Measurements from ENCODE around the gene DCTN3.

The DCTN3 gene

DNA sequence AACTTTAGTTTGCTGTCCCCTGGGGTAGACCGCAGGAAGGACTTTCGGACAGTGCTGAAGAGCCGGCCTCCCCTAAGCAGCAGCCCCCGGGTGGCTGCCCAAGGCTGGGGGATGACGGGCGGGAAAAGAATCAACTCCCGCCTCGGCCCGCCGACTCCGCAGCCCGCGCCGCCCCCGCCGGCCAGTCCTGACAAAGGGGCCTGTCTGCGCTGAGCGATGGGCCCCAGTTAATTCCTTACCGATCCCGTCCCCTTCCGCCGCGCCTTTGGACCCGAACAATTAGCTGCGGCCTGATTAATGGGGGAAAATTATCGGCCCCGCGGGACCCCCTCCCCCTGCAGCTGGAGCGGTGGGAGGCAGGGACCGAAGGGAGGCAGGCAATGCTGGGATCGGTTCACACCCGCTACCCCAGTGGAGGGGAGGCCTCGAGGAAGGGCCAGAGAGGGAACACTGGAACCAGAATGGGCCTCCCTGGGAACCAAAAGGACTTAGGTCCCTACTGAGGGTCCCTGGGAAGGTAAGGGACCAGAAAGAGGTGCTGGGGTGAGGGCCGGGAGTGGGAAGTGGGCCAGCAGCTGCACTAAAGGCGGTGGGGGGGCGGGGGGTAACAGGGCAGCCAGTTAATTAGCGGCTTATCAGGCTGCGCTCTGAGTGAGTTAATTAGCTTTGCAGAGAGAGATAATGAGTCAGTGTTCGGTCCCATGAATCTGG lies 4.3 kb upstream of the DCTN3 start:
- in situ Hi-C loops (cut with HindIII; ENCODE audit: low sequenced_read_pairs): no loop called here

DNA sequence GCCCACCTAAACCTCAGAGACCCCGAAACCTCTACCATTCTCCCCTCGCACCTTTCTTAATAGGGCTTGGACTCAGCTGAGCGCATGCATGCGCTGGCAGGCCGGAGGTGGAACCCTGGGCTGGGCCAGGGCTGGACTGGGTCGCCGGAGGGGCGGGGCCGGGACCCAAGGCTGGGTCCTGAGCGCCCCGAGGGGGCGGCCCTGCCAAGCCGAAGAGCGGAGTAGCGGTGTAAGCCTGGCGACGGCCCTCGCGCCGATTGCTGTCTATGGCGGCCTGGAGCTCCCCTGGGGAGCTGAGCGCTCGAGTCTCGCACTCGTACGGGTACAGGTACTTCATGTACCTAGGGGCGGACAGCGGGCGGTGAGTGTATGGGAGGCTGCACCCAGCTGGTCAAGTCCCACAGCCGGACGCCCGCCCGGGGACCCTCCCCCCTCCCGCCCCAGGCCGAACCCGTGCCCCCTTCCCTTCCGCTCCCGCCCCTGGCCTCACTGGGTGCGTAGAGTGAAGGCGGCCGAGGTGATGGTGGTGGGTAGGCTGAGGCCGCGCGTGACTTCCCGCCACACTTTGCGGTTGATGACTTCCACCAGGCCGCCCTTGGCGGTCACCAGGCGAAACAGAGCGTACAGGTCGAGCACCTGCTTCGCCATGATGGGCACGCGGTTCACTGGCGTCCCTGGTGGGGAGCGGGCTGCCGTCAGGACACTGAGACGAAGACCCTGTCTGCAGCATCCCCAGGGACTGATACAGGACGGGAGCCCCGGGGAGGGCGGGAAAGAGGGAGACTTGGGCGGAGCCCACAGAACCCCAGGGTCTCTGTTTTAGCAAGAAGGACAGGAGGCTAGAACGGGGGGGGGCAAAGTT lies 3.3 kb upstream of the DCTN3 start:
- in situ Hi-C loops (cut with HindIII; ENCODE audit: low sequenced_read_pairs): no loop called here

DNA sequence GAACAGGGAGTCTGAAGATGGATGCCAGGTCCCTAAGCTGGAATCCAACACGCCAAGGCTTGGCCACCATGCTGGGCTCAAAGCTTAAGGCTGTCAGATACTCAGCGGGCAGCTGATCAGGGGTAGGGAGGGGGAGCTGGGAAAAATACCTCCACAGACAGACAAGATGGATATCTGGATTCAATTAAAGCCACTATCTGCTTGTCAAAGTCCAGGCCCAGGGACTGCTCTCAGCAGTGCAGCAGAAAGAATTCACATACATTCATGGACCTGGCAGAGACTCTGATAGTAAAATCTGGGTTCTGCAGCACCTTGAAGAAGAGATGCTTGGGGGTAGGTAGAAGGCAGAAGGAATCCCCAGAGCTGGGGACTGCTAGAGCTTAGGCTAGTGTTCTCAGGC lies 5.2 kb downstream of the DCTN3 start:
- in situ Hi-C loops (cut with HindIII; ENCODE audit: low sequenced_read_pairs): loop anchor here (5.0 kb wide), 1 partner anchor 168 kb away; no protein-coding TSS in a partner anchor

DNA sequence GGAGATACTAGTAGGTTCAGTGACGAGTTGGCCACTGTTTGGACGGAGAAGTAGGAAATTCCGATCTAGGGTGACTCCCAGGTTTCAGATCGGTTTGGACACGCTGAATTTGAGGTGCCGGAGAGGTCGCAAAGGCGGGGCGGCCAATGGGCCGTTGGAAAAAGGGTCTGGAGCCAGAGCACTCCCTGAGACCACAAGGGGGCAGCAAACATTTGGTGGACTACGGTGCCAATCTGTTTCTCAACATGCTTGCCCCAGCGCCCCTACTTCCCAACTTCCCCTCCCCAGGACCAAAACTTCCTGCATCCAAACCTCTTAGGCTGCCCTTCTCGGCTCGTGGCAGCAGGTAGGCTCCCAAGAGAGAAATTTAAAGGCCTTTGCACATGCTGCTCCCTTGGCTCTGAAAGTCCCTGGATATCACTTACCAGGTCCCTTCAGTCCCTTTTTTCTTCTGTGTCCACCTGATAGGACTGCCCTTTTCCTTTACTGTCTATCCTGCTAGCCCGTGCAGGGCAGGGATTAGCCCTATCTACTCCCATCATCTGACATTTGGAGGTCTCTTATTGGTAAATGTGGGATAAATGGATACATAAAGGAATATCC lies 7.4 kb downstream of the DCTN3 start:
- in situ Hi-C loops (cut with HindIII; ENCODE audit: low sequenced_read_pairs): no loop called here

DNA sequence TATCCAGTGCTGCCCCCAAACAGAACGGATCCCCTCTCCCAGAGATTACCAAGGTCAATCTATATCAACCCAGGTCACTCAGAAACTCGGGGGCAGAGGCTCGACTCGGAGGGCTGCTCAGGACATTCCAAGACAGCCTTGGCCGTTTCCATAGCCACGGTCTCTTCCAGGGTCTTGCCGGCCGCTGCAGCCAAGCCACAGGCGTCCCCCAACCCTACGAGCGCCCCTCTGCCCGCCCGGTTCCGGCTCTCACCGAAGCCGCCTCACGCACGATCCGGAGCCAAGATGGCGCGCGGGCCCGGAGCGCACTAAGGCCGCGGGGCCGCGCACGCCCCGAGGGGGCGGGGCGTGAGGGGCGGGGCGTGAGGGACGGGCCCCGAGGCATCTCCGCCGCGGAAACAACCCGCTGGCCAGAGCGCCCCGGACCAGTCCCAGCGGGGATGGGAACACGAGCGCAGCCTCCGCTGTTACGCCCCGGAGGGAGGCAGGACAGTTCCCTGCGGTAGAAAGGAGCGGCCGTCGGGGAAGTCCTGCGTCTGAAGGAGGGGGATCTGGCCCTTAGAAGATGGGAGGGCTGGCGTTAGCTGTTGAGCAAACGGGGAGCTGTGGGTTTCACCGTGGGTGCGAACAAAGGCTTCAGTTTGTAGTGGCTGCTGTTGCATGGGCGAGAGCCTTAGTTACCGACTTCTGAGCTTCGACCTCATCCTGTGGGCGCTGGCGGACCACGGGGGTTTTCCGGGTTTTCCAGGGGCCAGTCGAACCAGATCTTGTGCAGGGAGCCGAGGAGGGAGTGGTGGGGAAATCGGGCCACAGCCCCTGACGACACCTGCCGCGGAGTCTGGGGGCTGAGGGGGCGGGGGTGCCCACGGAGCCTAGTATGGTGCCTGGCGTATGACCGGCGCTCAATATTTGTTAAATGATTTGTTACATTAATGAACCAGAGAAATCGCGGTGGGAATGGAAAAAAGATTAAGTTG lies 8.2 kb downstream of the DCTN3 start, which contains the start of gene RPP25L:
RPP25L (minus strand) TSS at position 287 of the 977 bp plus-strand sequence. CDS start 801 bp downstream, outside the sequence.
- in situ Hi-C loops (cut with HindIII; ENCODE audit: low sequenced_read_pairs): no loop called here

DNA sequence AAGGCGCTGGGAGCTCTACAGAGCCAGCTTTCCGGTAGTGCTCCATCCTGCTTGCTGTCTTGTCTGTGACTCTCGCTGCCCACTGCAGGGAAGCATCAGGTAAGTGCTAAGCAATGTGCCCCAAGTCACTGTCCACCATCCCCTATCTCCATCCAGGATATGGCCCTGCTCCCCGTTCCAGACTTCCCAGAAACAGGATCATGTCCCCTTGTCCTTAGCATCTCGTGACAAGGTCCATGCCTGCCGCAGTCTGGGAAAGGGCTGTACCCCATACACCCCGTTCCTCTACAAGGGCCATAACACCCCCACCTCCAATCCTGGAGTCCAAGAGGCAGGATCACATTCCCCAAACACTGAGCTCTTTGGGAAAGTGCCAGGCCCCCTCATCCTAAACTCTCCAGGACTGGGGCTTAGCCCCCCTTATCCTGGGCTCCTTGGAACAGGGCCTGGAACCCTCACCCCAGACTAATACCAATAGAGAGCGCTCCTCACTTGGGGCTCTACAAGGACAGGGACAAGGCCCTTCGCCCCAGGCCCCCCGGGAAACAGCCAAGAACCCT lies 9.0 kb downstream of the DCTN3 start:
- in situ Hi-C loops (cut with HindIII; ENCODE audit: low sequenced_read_pairs): no loop called here

DNA sequence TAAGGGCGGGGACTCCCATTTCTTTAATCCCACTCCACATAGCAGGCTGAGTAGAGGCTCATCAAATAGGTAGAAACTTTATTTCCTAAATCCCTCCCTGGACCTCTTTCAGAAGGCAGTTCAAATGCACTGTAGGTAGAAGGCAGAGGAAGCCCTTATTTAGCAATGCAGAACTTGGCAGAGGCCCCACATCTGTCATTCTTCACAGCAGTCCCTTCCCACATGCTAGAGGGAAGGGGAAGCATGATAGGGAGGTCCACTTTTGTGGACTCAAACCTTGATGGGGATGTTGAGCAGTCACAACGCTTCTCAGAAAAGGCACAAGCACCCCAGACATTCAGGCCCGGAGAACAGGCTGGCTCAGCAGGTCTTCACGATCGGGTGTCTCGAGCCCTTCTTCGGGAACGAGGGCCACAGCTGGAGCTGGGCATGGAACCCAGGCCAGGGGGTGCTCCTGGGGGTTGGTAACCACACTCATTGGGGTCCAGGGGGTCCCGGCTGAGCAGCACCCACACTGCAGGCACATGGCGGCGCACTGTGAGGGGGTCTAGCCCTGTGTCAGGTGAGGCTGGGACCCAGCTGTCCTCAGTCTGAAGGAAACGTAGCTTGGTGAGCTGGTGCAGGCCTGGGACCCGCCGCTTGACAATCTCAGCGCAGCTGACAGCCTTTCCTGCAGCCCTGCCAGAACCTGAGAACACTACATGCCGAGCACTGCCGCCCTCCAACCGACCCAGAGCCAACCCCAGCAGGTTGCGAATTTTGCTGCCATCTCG lies 9.7 kb downstream of the DCTN3 start:
- in situ Hi-C loops (cut with HindIII; ENCODE audit: low sequenced_read_pairs): no loop called here

DNA sequence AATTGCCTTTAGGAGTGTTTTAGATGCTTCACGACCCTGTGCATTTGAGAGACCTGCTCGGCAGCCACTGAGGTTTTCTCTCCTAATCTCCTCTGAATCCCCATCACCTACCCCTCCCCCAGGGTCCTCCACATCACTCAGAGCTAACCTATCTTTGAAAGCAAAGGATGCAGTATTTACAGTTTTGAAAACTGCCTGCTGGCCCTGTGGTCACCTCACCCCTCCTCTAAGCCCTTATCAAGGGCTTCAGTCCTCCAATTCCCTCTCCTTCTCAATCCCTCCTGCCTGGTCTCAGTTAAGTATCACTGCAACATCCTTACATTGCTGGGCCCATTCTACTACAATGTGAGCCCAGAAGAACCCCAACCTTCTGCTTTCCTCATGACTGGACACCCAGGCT lies 13.0 kb downstream of the DCTN3 start:
- in situ Hi-C loops (cut with HindIII; ENCODE audit: low sequenced_read_pairs): no loop called here

DNA sequence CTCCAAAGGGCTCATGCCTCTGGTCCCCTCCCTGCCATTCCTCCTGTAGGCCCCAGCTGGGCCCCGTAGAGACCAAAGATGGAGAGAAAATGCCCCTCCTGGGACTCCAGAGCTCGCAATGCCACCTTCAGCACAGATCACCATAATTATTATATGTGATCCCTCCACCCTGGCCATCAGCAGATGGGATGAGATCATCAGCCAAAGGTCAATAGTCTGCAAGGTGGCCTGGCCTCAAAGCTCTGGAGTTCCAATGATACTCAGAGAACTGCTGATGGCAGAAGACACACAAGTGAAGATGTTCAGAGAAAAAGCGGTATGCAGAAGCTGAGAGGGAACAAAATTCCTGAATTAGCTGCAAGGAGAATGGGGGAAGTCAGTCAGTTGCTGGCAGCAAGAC lies 13.4 kb downstream of the DCTN3 start:
- in situ Hi-C loops (cut with HindIII; ENCODE audit: low sequenced_read_pairs): no loop called here

DNA sequence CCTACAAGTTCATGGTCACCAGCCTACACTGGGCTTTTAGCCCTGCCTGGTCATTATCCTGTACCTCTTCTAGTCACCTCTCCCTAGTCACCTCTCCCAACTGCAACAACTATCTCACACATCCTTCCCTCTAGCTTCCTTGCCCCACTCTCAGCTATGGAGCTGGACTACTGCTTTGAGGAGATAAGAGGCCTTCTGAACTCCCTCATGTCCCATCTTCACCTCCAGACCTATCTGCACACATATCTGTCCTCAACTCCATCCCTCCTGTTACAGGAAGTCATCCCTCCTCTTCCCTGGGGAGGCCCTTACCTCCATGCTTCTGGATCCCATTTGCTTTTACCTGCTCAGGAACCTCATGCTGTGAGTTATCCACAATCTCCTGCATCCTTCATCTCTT lies 14.1 kb downstream of the DCTN3 start:
- in situ Hi-C loops (cut with HindIII; ENCODE audit: low sequenced_read_pairs): no loop called here

DNA sequence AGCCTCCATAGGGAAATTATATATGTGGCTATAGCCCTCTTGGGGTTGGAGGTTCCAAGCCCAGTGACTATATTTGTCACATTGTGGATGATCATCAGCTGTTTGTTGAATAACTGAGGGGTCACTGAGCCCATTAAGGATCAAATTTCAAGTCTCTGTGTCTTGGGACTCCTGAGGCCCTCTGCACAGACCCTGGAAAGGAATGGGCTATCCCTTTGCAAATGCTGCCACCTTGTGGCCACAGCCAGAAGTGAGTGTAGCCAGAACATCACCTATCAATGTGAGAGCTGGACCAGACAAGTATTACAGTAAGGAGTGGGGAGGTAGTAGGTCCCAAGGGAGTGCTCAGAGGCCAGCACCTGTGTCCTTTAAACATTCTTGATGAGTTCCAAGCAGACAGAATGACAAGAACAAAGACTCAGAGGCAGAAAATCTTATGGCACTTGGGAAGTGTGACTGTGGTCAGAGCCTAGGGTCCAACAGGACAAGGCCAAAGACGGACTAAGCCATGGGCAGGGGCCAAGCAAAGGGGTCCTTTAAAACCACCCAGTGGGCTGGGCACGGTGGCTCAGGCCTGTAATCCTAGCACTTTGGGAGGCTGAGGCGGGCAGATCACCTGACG lies 16.6 kb downstream of the DCTN3 start:
- in situ Hi-C loops (cut with HindIII; ENCODE audit: low sequenced_read_pairs): no loop called here

DNA sequence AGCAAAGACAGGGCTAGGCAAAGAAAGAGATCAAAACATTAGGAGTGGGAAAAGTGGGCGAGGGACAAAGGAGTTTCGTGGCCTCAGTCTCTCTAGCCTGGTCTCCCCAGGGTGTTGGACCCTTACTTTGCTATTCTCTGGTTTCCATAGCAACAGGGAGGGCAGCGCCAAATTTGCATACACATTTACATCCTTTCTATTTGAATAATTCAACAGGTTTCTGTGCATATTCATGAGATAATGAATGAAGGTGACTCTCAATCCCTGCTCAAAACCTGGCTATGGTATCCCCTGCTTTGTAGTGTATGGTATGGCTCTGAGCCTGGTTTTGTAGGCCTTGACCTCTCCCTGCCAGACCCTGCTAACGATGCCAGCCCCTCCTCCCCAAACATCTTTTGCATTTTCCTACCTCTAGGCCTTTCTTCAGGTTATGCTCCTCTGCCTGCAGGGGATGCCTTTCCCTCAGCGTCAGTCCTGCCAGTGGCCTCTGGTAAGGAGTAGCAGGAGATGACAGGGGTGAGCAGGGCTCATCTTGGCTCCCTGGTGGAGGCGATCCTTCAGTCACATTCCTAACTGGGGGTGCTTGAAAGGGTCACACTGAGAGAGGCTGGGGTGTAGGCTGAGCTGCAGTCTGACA lies 18.2 kb downstream of the DCTN3 start:
- in situ Hi-C loops (cut with HindIII; ENCODE audit: low sequenced_read_pairs): no loop called here

DNA sequence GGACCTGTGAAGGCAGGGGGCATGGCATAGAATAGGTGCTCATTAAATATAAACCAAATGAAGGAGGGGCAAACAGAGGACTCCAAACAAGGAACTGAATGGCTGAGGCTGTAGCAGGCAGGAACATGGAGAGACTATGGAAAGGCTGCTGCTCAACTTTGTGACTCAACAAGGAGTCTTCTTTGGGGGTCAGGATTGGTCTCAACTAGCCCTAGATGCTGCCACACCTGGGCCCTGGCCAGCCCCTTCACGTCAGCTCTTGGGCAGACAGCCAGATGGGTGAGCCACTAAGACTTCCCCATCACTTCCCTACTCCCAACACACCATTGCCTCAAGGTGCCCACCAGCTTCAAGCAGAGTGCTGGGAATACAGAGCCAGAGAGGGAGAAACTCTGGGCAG lies 19.4 kb downstream of the DCTN3 start:
- in situ Hi-C loops (cut with HindIII; ENCODE audit: low sequenced_read_pairs): no loop called here

DNA sequence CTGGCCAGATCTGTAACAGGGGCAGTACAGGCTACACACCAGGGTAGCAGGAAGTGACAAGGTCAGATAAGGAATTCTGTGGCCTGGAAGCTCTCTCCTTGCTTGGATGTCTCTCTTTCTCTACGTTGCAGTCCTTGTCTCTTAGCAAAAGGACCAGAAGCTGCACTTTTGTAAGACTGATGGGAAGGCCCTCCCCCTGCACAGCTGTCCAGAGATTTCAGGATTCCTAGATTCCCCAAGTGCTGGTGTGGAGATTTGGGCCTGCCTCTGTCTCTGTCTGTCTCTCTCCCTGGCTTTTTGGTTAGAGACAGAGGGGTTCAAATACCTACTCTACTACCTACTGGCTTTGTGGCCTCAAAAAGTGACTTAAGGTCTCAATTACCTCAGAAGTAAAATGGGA lies 20.7 kb downstream of the DCTN3 start:
- in situ Hi-C loops (cut with HindIII; ENCODE audit: low sequenced_read_pairs): no loop called here

DNA sequence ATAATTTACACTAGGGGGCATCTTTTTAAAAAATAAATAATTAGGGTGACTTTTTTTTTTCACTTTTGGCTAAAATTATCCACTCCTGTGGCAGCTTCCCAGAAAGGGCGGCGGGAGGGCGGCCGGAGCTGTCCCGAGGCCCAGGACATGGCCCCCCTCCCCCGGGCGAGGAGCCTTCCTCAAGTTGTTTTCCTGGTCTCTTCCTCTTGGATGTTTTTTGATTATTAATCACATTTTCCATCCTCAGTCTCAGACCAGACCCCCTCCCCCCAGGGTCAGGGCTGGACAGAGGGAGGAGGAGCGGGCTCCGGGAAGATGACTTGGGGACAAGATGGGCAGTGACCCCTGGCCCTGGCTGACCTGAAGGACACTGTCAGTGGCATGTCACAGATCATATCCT lies 26.1 kb downstream of the DCTN3 start:
- in situ Hi-C loops (cut with HindIII; ENCODE audit: low sequenced_read_pairs): no loop called here

DNA sequence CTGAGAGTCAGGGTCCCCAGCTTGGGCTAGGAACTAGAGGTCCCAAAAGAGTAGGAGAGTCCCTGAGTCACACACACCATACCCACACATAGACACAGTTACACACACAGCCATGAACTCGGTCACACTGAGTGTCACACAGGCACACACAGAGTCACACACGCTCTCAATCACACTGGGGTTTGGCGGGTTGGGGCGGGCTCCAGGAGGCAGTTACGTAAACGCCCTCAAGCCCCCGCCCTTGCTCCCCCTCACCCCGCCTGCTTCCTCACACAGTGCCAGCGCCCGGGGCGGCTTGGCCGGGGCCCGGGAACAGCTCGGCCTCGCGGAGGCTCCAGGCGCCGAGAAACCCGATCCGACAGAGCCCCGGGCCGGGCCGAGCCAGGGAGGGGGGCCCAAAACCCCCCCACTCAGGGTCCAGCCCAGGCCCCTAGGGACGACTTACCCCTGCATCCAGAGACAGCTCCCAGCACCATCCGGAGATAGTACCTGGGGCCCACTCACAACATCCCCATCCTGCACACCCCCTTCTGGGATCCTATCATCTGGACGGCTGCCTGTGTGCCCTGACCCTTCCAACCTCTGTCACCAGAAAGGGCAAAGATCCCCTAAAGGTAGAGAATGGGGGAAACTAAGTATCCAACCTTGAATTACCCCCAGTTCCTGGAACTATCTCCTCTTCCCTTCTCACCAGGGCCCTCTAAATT lies 27.2 kb downstream of the DCTN3 start:
- in situ Hi-C loops (cut with HindIII; ENCODE audit: low sequenced_read_pairs): no loop called here

DNA sequence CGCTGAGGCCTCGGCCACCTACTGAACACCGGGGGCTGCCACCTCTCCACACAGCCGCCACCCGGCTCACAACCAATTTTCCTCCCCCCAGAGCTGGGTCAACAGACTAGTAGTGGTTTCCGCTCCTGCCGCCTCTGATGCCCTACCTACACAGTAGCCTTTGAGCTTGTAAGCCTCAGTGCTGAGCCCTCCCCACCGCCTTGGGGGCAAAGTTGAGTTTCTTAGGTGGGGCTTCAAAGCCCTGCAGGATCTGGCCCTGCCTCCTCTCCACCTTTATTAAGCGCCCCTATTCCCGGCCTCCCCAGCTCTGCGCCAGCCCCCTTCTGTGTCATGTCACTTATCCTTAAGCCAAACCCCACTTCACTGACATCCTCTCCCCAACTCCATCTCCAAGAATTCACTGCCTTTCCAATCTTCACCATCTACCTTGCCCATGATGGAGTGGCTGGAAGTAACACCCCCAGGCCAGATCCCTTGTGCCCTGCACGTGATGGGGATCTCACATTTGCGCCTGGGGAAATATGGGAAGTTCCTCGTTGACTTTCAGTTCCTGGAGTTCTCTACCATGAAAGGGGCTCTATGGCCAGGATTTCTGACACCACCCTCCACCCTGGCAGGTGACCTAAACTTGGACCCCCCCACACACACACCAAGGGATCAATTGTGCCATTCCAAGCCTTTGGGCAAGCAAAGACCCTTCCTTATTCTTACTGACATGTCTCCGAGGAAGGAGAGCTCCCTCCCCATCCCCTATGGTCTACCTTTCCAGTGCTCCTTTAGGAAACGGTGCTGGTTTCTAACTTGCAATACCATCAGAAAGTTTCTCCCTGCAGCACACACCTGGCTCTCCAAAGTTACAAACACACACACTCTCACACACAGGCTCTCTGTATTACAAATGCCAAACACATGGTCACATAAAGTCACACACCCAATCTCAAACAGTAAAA lies 28.1 kb downstream of the DCTN3 start:
- in situ Hi-C loops (cut with HindIII; ENCODE audit: low sequenced_read_pairs): no loop called here

Measured in endothelial cell of hepatic sinusoid (primary cell).